DOHH2 (cell line): ENCODE data around the gene METTL9.
A peak's percentile ranks its signal among the peaks of the same experiment; 100 is the strongest.

Experiments
- H3F3A ChIP-seq: fragments of 200-600 bp; sonication (generic), shearing (Covaris generic); 2 replicates; pipeline ENCODE4 v1.6.0; 2016; ENCODE audit warnings: antibody characterized with exemption, mild to moderate bottlenecking; ENCODE audit not compliant: control insufficient read depth, insufficient read depth
- H3K27ac ChIP-seq: fragments of 200-600 bp; sonication (generic); 2 replicates; pipeline ENCODE4 v1.5.1; 2014; ENCODE audit warnings: low read depth, mild to moderate bottlenecking, low read length, moderate library complexity
- H3K27me3 ChIP-seq: fragments of 200-600 bp; sonication (generic); 2 replicates; pipeline ENCODE4 v1.6.1; 2014; ENCODE audit warnings: mild to moderate bottlenecking, low read length, mixed read lengths; ENCODE audit not compliant: control insufficient read depth
- H3K36me3 ChIP-seq: fragments of 200-600 bp; sonication (generic); 2 replicates; pipeline ENCODE4 v1.6.1; 2014; ENCODE audit warnings: mild to moderate bottlenecking, low read length, moderate library complexity, mixed read lengths; ENCODE audit not compliant: control insufficient read depth
- H3K4me1 ChIP-seq: fragments of 200-600 bp; sonication (generic); 2 replicates; pipeline ENCODE4 v1.6.1; 2014; ENCODE audit warnings: mild to moderate bottlenecking, low read length, mixed read lengths; ENCODE audit not compliant: control insufficient read depth
- H3K4me2 ChIP-seq: fragments of 200-600 bp; sonication (generic); 2 replicates; pipeline ENCODE4 v1.6.0; 2014; ENCODE audit warnings: mild to moderate bottlenecking, low read length, moderate library complexity
- H3K4me3 ChIP-seq: fragments of 200-600 bp; sonication (generic); 2 replicates; pipeline ENCODE4 v1.5.1; 2014; ENCODE audit warnings: mild to moderate bottlenecking, low read length, mixed read lengths
- H3K79me2 ChIP-seq: fragments of 200-600 bp; sonication (generic); 2 replicates; pipeline ENCODE4 v1.6.1; 2014; ENCODE audit warnings: mild to moderate bottlenecking, low read length, mixed read lengths; ENCODE audit not compliant: control insufficient read depth
- H3K9me2 ChIP-seq: fragments of 200-600 bp; sonication (generic); replicated peaks from 2 replicates; pipeline ENCODE4 v1.6.1; 2014; ENCODE audit warnings: mild to moderate bottlenecking, low read length, mixed read lengths; ENCODE audit not compliant: control insufficient read depth
- H3K9me3 ChIP-seq: fragments of 200-600 bp; sonication (generic); 2 replicates; pipeline ENCODE4 v1.6.1; 2014; ENCODE audit warnings: antibody characterized with exemption, low read length, mixed read lengths; ENCODE audit not compliant: control insufficient read depth, insufficient read depth
- H4K20me1 ChIP-seq: fragments of 200-600 bp; sonication (generic); 2 replicates; pipeline ENCODE4 v1.6.0; 2014; ENCODE audit warnings: low read depth, mild to moderate bottlenecking, antibody characterized with exemption, low read length, moderate library complexity; ENCODE audit not compliant: control insufficient read depth, insufficient read depth
- CTCF ChIP-seq: fragments of 200-600 bp; sonication (generic); IDR thresholded peaks from one replicate; pipeline ENCODE4 v1.5.1; 2014; ENCODE audit warnings: antibody characterized with exemption, mild to moderate bottlenecking, low read depth, low read length; ENCODE audit not compliant: poor library complexity, severe bottlenecking
- EZH2phosphoT487 ChIP-seq: fragments of 200-600 bp; sonication (generic); IDR thresholded peaks from 2 replicates; pipeline ENCODE4 v1.6.1; 2017; ENCODE audit warnings: borderline replicate concordance, mild to moderate bottlenecking, antibody characterized with exemption, low read length, moderate library complexity, mixed read lengths

METTL9 gene

GRCh38 chr16:21642861-21643260, 43.5 kb downstream of the METTL9 start:
- H3K27ac ChIP-seq, result peak overlapping the region; percentile 98
- peaks cover 88% of the 10 kb centered on the region for H3K4me1 ChIP-seq
- no peaks in the 10 kb centered on the region for H3K9me3 ChIP-seq
- peak overlapping the region; percentile 97 for H3K4me2 ChIP-seq
- peaks cover 53% of the 10 kb centered on the region for H3F3A ChIP-seq
- H4K20me1 ChIP-seq, result no peaks in the 10 kb centered on the region
- no peaks in the 10 kb centered on the region for H3K27me3 ChIP-seq
- TF ChIP-seq EZH2phosphoT487 (no peak), CTCF (no peak)
- peaks cover 16% of the 10 kb centered on the region for H3K36me3 ChIP-seq
- peak overlapping the region; percentile 73 for H3K4me3 ChIP-seq
- H3K9me2 ChIP-seq, result no peaks in the 10 kb centered on the region
- H3K79me2 ChIP-seq, result peaks cover 54% of the 10 kb centered on the region

GRCh38 chr16:21643785-21644184, 44.4 kb downstream of the METTL9 start:
- TF ChIP-seq CTCF (no peak), EZH2phosphoT487 (no peak)
- H3K4me3 ChIP-seq, result peak overlapping the region; percentile 73
- H3K4me1 ChIP-seq, result peaks cover 89% of the 10 kb centered on the region
- peaks cover 49% of the 10 kb centered on the region for H3F3A ChIP-seq
- H3K9me2 ChIP-seq, result no peaks in the 10 kb centered on the region
- H3K36me3 ChIP-seq, result peaks cover 19% of the 10 kb centered on the region
- no peaks in the 10 kb centered on the region for H3K27me3 ChIP-seq
- H3K9me3 ChIP-seq, result no peaks in the 10 kb centered on the region
- peaks cover 63% of the 10 kb centered on the region for H3K79me2 ChIP-seq
- peak overlapping the region; percentile 98 for H3K27ac ChIP-seq
- H4K20me1 ChIP-seq, result no peaks in the 10 kb centered on the region
- H3K4me2 ChIP-seq, result peak overlapping the region; percentile 97

GRCh38 chr16:21644674-21645073, 45.3 kb downstream of the METTL9 start:
- Histone ChIP-seq H3K9me2 (no peaks in the 10 kb centered on the region), H3K79me2 (peaks cover 68% of the 10 kb centered on the region), H3F3A (peaks cover 43% of the 10 kb centered on the region), H3K4me3 (peak overlapping the region; percentile 73), H3K27me3 (no peaks in the 10 kb centered on the region), H3K9me3 (no peaks in the 10 kb centered on the region), H3K27ac (peak overlapping the region; percentile 98), H4K20me1 (no peaks in the 10 kb centered on the region), H3K4me2 (peak overlapping the region; percentile 97), H3K36me3 (peaks cover 19% of the 10 kb centered on the region), H3K4me1 (peaks cover 96% of the 10 kb centered on the region)
- TF ChIP-seq EZH2phosphoT487 (no peak), CTCF (no peak)

- H3K4me2 ChIP-seq, result peak overlapping the region; percentile 97
- H3K9me3 ChIP-seq, result no peaks in the 10 kb centered on the region
- H3K27me3 ChIP-seq, result no peaks in the 10 kb centered on the region
- peaks cover 98% of the 10 kb centered on the region for H3K4me1 ChIP-seq
- H3K27ac ChIP-seq, result peak overlapping the region; percentile 98
- H3F3A ChIP-seq, result peaks cover 43% of the 10 kb centered on the region
- H3K9me2 ChIP-seq, result no peaks in the 10 kb centered on the region
- no peak for TF ChIP-seq EZH2phosphoT487
- TF ChIP-seq CTCF, result no peak
- peaks cover 66% of the 10 kb centered on the region for H3K79me2 ChIP-seq
- H3K36me3 ChIP-seq, result peaks cover 19% of the 10 kb centered on the region
- peak overlapping the region; percentile 73 for H3K4me3 ChIP-seq
- H4K20me1 ChIP-seq, result no peaks in the 10 kb centered on the region
These were observed 45.9 kb downstream of the METTL9 start for GRCh38 chr16:21645261-21645721.
